ENCODE measurements around the gene WDR48.

Gene WDR48

DNA sequence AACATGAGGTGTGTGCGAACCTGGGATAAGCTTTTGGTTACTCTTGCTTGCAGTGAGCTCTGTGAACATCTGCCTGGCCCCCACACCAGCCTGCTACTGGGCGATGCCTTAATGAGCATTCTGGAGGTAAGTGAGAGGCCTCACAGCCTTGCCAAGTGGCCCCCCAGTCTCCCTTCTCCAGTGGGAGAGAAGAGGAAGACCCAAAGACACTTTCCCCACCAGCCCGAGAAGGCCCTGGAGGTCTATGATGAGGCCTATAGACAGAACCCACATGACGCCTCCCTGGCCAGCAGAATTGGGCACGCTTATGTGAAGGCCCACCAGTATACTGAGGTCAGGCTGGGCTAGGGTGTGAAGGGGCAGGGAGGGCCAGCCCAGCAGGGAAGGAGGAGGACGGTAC, 78.2 kb downstream of the WDR48 start:
- H3K27ac ChIP-seq (ENCODE audit: low read length) = no peak overlapping the region
- no peak overlapping the region for H2AFZ ChIP-seq (ENCODE audit: low read depth, low read length)
- H3K79me2 ChIP-seq (ENCODE audit: insufficient read depth, low read length) = no peaks in the 10 kb centered on the region
- H3K9me3 ChIP-seq (ENCODE audit: insufficient read depth, low read length, severe bottlenecking) = no peaks in the 10 kb centered on the region
- 0 out of 2 replicates have a peak, but pooled peaks cover 7% of the 10 kb centered on the region for H3K4me1 ChIP-seq (ENCODE audit: insufficient read depth, low read length)
- no peak overlapping the region for H3K4me2 ChIP-seq (ENCODE audit: insufficient read depth, low read length)
- H3K36me3 ChIP-seq (ENCODE audit: insufficient read depth, low read length) = no peaks in the 10 kb centered on the region
- no peaks in the 10 kb centered on the region for H4K20me1 ChIP-seq (ENCODE audit: insufficient read depth, low read length)
- no peaks in the 10 kb centered on the region for H3K27me3 ChIP-seq (ENCODE audit: insufficient read depth, low read length, poor library complexity)
- TF ChIP-seq, protein P1, sequence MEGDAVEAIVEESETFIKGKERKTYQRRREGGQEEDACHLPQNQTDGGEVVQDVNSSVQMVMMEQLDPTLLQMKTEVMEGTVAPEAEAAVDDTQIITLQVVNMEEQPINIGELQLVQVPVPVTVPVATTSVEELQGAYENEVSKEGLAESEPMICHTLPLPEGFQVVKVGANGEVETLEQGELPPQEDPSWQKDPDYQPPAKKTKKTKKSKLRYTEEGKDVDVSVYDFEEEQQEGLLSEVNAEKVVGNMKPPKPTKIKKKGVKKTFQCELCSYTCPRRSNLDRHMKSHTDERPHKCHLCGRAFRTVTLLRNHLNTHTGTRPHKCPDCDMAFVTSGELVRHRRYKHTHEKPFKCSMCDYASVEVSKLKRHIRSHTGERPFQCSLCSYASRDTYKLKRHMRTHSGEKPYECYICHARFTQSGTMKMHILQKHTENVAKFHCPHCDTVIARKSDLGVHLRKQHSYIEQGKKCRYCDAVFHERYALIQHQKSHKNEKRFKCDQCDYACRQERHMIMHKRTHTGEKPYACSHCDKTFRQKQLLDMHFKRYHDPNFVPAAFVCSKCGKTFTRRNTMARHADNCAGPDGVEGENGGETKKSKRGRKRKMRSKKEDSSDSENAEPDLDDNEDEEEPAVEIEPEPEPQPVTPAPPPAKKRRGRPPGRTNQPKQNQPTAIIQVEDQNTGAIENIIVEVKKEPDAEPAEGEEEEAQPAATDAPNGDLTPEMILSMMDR (IDR thresholded peaks at IDR 0.05; ENCODE audit: borderline replicate concordance, extremely low read depth, low read length, poor library complexity, severe bottlenecking) = no peak
- no peak for TF ChIP-seq EZH2 (IDR thresholded peaks at IDR 0.05; ENCODE audit: borderline replicate concordance, low read depth, low read length, severe bottlenecking)
- H3K4me3 ChIP-seq (ENCODE audit: low read depth in 1 of 2, low read length in 2 of 2) = no peak overlapping the region
- DNase-seq = no peak
- ATAC-seq (ENCODE audit: insufficient read depth, low read depth) = no peak
- H3K9ac ChIP-seq (ENCODE audit: low read depth, low read length) = no peak overlapping the region

GRCh38 chr3:39130693-39131265, 79.0 kb downstream of the WDR48 start:
- no peak for TF ChIP-seq EZH2 (IDR thresholded peaks at IDR 0.05; ENCODE audit: borderline replicate concordance, low read depth, low read length, severe bottlenecking)
- TF ChIP-seq, protein P1 (IDR thresholded peaks at IDR 0.05; ENCODE audit: borderline replicate concordance, extremely low read depth, low read length, poor library complexity, severe bottlenecking) = no peak
- H3K9me3 ChIP-seq (ENCODE audit: insufficient read depth, low read length, severe bottlenecking) = no peaks in the 10 kb centered on the region
- no peak overlapping the region for H3K27ac ChIP-seq (ENCODE audit: low read length)
- DNase-seq (no peak), ATAC-seq (ENCODE audit: insufficient read depth, low read depth) (no peak)
- no peak overlapping the region for H2AFZ ChIP-seq (ENCODE audit: low read depth, low read length)
- no peak overlapping the region for H3K9ac ChIP-seq (ENCODE audit: low read depth, low read length)
- H3K4me3 ChIP-seq (ENCODE audit: low read depth in 1 of 2, low read length in 2 of 2) = no peak overlapping the region
- no peaks in the 10 kb centered on the region for H3K79me2 ChIP-seq (ENCODE audit: insufficient read depth, low read length)
- no peaks in the 10 kb centered on the region for H4K20me1 ChIP-seq (ENCODE audit: insufficient read depth, low read length)
- H3K4me2 ChIP-seq (ENCODE audit: insufficient read depth, low read length) = no peak overlapping the region
- H3K36me3 ChIP-seq (ENCODE audit: insufficient read depth, low read length) = no peaks in the 10 kb centered on the region
- 0 out of 2 replicates have a peak, but pooled peaks cover 7% of the 10 kb centered on the region for H3K4me1 ChIP-seq (ENCODE audit: insufficient read depth, low read length)
- H3K27me3 ChIP-seq (ENCODE audit: insufficient read depth, low read length, poor library complexity) = no peaks in the 10 kb centered on the region

DNA sequence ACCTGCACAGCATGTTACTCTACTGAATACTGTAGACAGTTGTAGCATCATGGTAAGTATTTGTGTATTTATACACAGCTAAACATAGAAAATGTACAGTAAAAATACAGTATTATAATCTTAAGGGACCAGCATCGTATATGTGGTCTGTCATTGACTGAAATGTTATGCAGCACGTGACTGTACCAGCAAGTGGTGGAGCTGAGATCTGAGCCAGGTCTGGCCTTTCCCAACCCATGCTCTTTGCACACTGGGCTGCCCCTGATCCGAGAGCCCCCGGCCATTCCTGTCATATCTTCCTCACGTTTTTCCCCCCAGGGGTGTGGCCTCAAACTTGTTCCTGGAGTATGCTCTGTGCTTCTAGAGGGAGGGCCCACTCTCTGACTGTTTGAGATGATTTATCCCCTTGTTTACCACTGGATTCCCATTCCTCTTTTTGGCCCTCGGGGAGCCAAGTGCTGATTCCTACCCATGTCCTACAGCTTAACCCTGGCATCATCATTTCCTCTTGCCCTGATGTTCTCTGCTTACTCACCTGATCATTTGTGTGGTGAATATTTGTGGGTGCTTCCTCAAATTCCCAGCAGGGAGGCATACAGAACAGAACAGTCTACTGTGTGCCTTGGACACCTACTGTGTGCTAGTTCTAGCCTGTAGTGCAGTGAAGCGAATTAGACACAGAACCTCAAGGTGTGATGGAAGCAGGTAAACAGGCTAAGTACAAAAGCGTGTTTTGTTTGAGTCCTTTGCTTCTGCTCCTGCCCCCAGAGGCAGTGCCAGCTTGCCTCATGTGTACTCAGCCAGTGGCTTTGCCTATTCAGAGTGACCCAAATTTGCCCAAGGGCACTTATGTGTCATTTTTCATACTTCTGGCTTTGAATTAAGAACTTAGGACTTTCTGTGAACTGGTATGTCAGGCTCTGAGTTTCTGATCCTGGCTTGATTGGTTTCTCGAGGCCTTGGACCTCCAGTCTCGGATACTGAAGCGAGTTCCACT, 80.6 kb downstream of the WDR48 start:
- ATAC-seq (ENCODE audit: insufficient read depth, low read depth) (no peak), DNase-seq (no peak)
- Histone ChIP-seq H3K79me2 (ENCODE audit: insufficient read depth, low read length) (no peaks in the 10 kb centered on the region), H3K36me3 (ENCODE audit: insufficient read depth, low read length) (no peaks in the 10 kb centered on the region), H3K9ac (ENCODE audit: low read depth, low read length) (no peak overlapping the region), H3K9me3 (ENCODE audit: insufficient read depth, low read length, severe bottlenecking) (no peaks in the 10 kb centered on the region), H4K20me1 (ENCODE audit: insufficient read depth, low read length) (no peaks in the 10 kb centered on the region), H3K27ac (ENCODE audit: low read length) (no peak overlapping the region), H3K4me1 (ENCODE audit: insufficient read depth, low read length) (0 out of 2 replicates have a peak, but pooled peaks cover 7% of the 10 kb centered on the region), H3K4me2 (ENCODE audit: insufficient read depth, low read length) (no peak overlapping the region), H2AFZ (ENCODE audit: low read depth, low read length) (no peak overlapping the region), H3K27me3 (ENCODE audit: insufficient read depth, low read length, poor library complexity) (no peaks in the 10 kb centered on the region), H3K4me3 (ENCODE audit: low read depth in 1 of 2, low read length in 2 of 2) (no peak overlapping the region)
- TF ChIP-seq, protein P1 (IDR thresholded peaks at IDR 0.05; ENCODE audit: borderline replicate concordance, extremely low read depth, low read length, poor library complexity, severe bottlenecking) = no peak
